Activated CD8-positive, alpha-beta memory T cell treated with anti-CD3 and anti-CD28 coated beads, Interleukin-2, amount 10 ng/mL, durations not matched to agents 7 days and 5 days (primary cell): Measurements from ENCODE around the gene OASL. TPM values are rescaled to one million over a fixed set of nuclear protein-coding genes. Genes with fewer than 3 reads are reported as not detected.

Experiments used
- ATAC-seq: fragments of 150-1000 bp; cut with Tn5 transposase; one replicate; pipeline ENCODE4 v1.10.0; 2021; ENCODE audit warnings: moderate library complexity
- CTCF ChIA-PET: fragments of 350-600 bp; sonication (Branson Sonifier 250); formaldehyde crosslinking; loops from one replicate; lab custom pipeline; 2021; ENCODE audit warnings: antibody characterized with exemption; lab: Charles Lee
- DNase-seq: peaks from one replicate; pipeline ENCODE4 v3.0.0-alpha.2; 2020
- H3K27ac Mint-ChIP-seq: one replicate; pipeline ENCODE4 v1.8.0; 2021; ENCODE audit warnings: mild to moderate bottlenecking, mixed read lengths
- H3K27me3 Mint-ChIP-seq: one replicate; pipeline ENCODE4 v1.8.0; 2021; ENCODE audit warnings: mixed read lengths
- H3K36me3 Mint-ChIP-seq: one replicate; pipeline ENCODE4 v1.8.0; 2021; ENCODE audit warnings: mild to moderate bottlenecking, mixed read lengths
- H3K4me1 Mint-ChIP-seq: one replicate; pipeline ENCODE4 v1.8.0; 2021; ENCODE audit warnings: mixed read lengths
- H3K4me3 Mint-ChIP-seq: one replicate; pipeline ENCODE4 v1.8.0; 2021; ENCODE audit warnings: mild to moderate bottlenecking, moderate library complexity, mixed read lengths
- H3K9me3 Mint-ChIP-seq: one replicate; pipeline ENCODE4 v1.8.0; 2022; ENCODE audit warnings: low read depth, mixed read lengths
- total RNA-seq, 2 experiments: library from RNA; stranded (reverse); gene quantifications; one replicate each; pipeline ENCODE4 v1.2.3, GENCODE V29; 2021

Gene OASL
- total RNA-seq, 2 experiments from 2014 or later = 55.3 to 135 TPM

GRCh38 chr12:121018860-121019617, 20.0 kb downstream of the OASL start:
- no peak for ATAC-seq
- peaks cover 18% of the 10 kb centered on the region for H3K4me1 Mint-ChIP-seq
- no peak overlapping the region for H3K27ac Mint-ChIP-seq
- no peak overlapping the region for H3K4me3 Mint-ChIP-seq
- DNase-seq = no peak
- H3K36me3 Mint-ChIP-seq = peaks cover 40% of the 10 kb centered on the region
- no peaks in the 10 kb centered on the region for H3K27me3 Mint-ChIP-seq
- CTCF ChIA-PET = interaction anchor here (1.1 to 1.5 kb wide), 2 partner anchors 8 to 77 kb away, joined by 3 to 4 read pairs; no protein-coding TSS in a partner anchor
- no peaks in the 10 kb centered on the region for H3K9me3 Mint-ChIP-seq

GRCh38 chr12:121017966-121018491, 21.0 kb downstream of the OASL start:
- Mint-ChIP-seq H3K27me3 (no peaks in the 10 kb centered on the region), H3K4me3 (no peak overlapping the region), H3K4me1 (peaks cover 19% of the 10 kb centered on the region), H3K27ac (no peak overlapping the region), H3K36me3 (peaks cover 32% of the 10 kb centered on the region), H3K9me3 (no peaks in the 10 kb centered on the region)
- no peak for DNase-seq
- ATAC-seq = no peak
- CTCF ChIA-PET = interaction anchor here (1.5 to 2.8 kb wide), 2 partner anchors 8 to 42 kb away, joined by 3 to 9 read pairs; no protein-coding TSS in a partner anchor

- Mint-ChIP-seq H3K27ac (peak within 1 kb of the TSS; percentile 95), H3K4me3 (peak within 1 kb of the TSS; percentile 97), H3K36me3 (peaks cover 24% of the 10 kb centered on the region), H3K27me3 (no peaks in the 10 kb centered on the region), H3K4me1 (peaks cover 21% of the 10 kb centered on the region), H3K9me3 (no peaks in the 10 kb centered on the region)
- ATAC-seq (peak; percentile 97), DNase-seq (peak; percentile 97)
- CTCF ChIA-PET = interaction anchor here (0.8 to 2.8 kb wide), 6 partner anchors 10 to 94 kb away, joined by 3 to 9 read pairs (median 4); no protein-coding TSS in a partner anchor
Observed at GRCh38 chr12:121015825-121016766, 22.9 kb downstream of the OASL start, which contains the start of gene C12orf43. Gene C12orf43, minus strand, starts transcription at chr12:121016487. Its CDS starts 13 bp downstream, at chr12:121016474.

GRCh38 chr12:121013715-121014114, 25.3 kb downstream of the OASL start:
- Mint-ChIP-seq H3K27ac (no peak overlapping the region), H3K9me3 (no peaks in the 10 kb centered on the region), H3K27me3 (no peaks in the 10 kb centered on the region), H3K36me3 (peaks cover 8% of the 10 kb centered on the region), H3K4me1 (peaks cover 21% of the 10 kb centered on the region), H3K4me3 (no peak overlapping the region)
- DNase-seq (no peak), ATAC-seq (no peak)
- CTCF ChIA-PET = interaction anchor here (1.4 kb wide), 1 partner anchor 54 kb away, joined by 3 read pairs; no protein-coding TSS in a partner anchor

- Mint-ChIP-seq H3K36me3 (peaks cover 13% of the 10 kb centered on the region), H3K27ac (no peak overlapping the region), H3K9me3 (no peaks in the 10 kb centered on the region), H3K27me3 (no peaks in the 10 kb centered on the region), H3K4me1 (peaks cover 21% of the 10 kb centered on the region), H3K4me3 (no peak overlapping the region)
- DNase-seq (no peak), ATAC-seq (no peak)
- CTCF ChIA-PET = no interaction called here
Observed at GRCh38 chr12:121011820-121012219, 27.2 kb downstream of the OASL start.

- no peak for ATAC-seq
- H3K36me3 Mint-ChIP-seq = peaks cover 14% of the 10 kb centered on the region
- no peaks in the 10 kb centered on the region for H3K27me3 Mint-ChIP-seq
- no peaks in the 10 kb centered on the region for H3K9me3 Mint-ChIP-seq
- no peak for DNase-seq
- H3K27ac Mint-ChIP-seq = no peak overlapping the region
- CTCF ChIA-PET = interaction anchor here (1.3 kb wide), 1 partner anchor 9 kb away, joined by 4 read pairs; no protein-coding TSS in a partner anchor
- H3K4me1 Mint-ChIP-seq = peaks cover 16% of the 10 kb centered on the region
- H3K4me3 Mint-ChIP-seq = no peak overlapping the region
Observed at GRCh38 chr12:121010860-121011259, 28.2 kb downstream of the OASL start.

GRCh38 chr12:121009741-121010140, 29.3 kb downstream of the OASL start:
- no peaks in the 10 kb centered on the region for H3K9me3 Mint-ChIP-seq
- ATAC-seq = no peak
- CTCF ChIA-PET = interaction anchor here (1.5 kb wide), 1 partner anchor 153 kb away, joined by 4 read pairs; no protein-coding TSS in a partner anchor
- peaks cover 11% of the 10 kb centered on the region for H3K4me1 Mint-ChIP-seq
- no peaks in the 10 kb centered on the region for H3K27me3 Mint-ChIP-seq
- peaks cover 17% of the 10 kb centered on the region for H3K36me3 Mint-ChIP-seq
- DNase-seq = no peak
- H3K27ac Mint-ChIP-seq = no peak overlapping the region
- no peak overlapping the region for H3K4me3 Mint-ChIP-seq

- Mint-ChIP-seq H3K4me3 (no peak overlapping the region), H3K27me3 (no peaks in the 10 kb centered on the region)
Observed at GRCh38 chr12:121008347-121009098, 30.5 kb downstream of the OASL start.

GRCh38 chr12:121005346-121005815, 33.7 kb downstream of the OASL start:
- peak; percentile 82 for ATAC-seq
- CTCF ChIA-PET = interaction anchor here (0.6 to 3.1 kb wide), 19 partner anchors 11 to 388 kb away, joined by 3 to 19 read pairs (median 4); partner anchors contain the start of gene C12orf43
- Mint-ChIP-seq H3K27me3 (no peaks in the 10 kb centered on the region), H3K27ac (peak overlapping the region; percentile 63), H3K4me3 (no peak overlapping the region), H3K9me3 (no peaks in the 10 kb centered on the region), H3K4me1 (peaks cover 4% of the 10 kb centered on the region), H3K36me3 (peaks cover 18% of the 10 kb centered on the region)
- peak; percentile 70 for DNase-seq

More at GRCh38 chr12:121008347-121009098, 30.5 kb downstream of the OASL start:
- ATAC-seq = no peak
- no peak for DNase-seq
- Mint-ChIP-seq H3K4me1 (peaks cover 7% of the 10 kb centered on the region), H3K36me3 (peaks cover 20% of the 10 kb centered on the region), H3K9me3 (no peaks in the 10 kb centered on the region), H3K27ac (no peak overlapping the region)
- CTCF ChIA-PET = no interaction called here

- CTCF ChIA-PET = interaction anchor here (0.8 to 3.1 kb wide), 7 partner anchors 32 to 378 kb away, joined by 3 to 19 read pairs (median 3); no protein-coding TSS in a partner anchor
- Mint-ChIP-seq H3K9me3 (no peaks in the 10 kb centered on the region), H3K36me3 (peaks cover 17% of the 10 kb centered on the region), H3K4me3 (no peak overlapping the region), H3K27ac (no peak overlapping the region), H3K27me3 (no peaks in the 10 kb centered on the region), H3K4me1 (peaks cover 4% of the 10 kb centered on the region)
- no peak for ATAC-seq
- DNase-seq = no peak
Observed at GRCh38 chr12:121004253-121004815, 34.7 kb downstream of the OASL start.

GRCh38 chr12:121003650-121004049, 35.4 kb downstream of the OASL start:
- no peaks in the 10 kb centered on the region for H3K9me3 Mint-ChIP-seq
- H3K27me3 Mint-ChIP-seq = no peaks in the 10 kb centered on the region
- no peak overlapping the region for H3K27ac Mint-ChIP-seq
- no peak for DNase-seq
- peaks cover 17% of the 10 kb centered on the region for H3K36me3 Mint-ChIP-seq
- no peak for ATAC-seq
- CTCF ChIA-PET = interaction anchor here (0.8 to 3.1 kb wide), 6 partner anchors 57 to 378 kb away, joined by 3 to 19 read pairs (median 3); no protein-coding TSS in a partner anchor
- H3K4me1 Mint-ChIP-seq = peaks cover 4% of the 10 kb centered on the region
- H3K4me3 Mint-ChIP-seq = no peak overlapping the region
